WERI-Rb-1 (cell line): ENCODE results near the gene UNC5A.

Experiments used
- DNase-seq: peaks from one replicate; pipeline ENCODE4 v3.0.0-alpha.2; 2020
- H3K27ac ChIP-seq: fragments of 250-450 bp; sonication (Bioruptor Pico); 2 replicates; pipeline ENCODE4 v1.5.1; 2020; ENCODE audit warnings: mild to moderate bottlenecking, moderate library complexity
- H3K27me3 ChIP-seq: fragments of 250-450 bp; sonication (Bioruptor Pico); 2 replicates; pipeline ENCODE4 v1.5.1; 2021; ENCODE audit warnings: mild to moderate bottlenecking, low read depth, moderate library complexity; ENCODE audit not compliant: insufficient read depth, severe bottlenecking
- H3K36me3 ChIP-seq: fragments of 250-450 bp; sonication (Bioruptor Pico); 2 replicates; pipeline ENCODE4 v1.5.1; 2020; ENCODE audit warnings: mild to moderate bottlenecking, moderate library complexity
- H3K4me3 ChIP-seq: 2 replicates; pipeline ENCODE4 v1.5.1; 2011; ENCODE audit warnings: low read depth, mild to moderate bottlenecking, control low read depth, low read length
- H3K9me3 ChIP-seq: fragments of 250-450 bp; sonication (Bioruptor Pico); 2 replicates; pipeline ENCODE4 v1.5.1; 2021; ENCODE audit warnings: mild to moderate bottlenecking, moderate library complexity; ENCODE audit not compliant: severe bottlenecking
- CTCF ChIP-seq: IDR thresholded peaks from 2 replicates; pipeline ENCODE4 v1.5.1; 2011; ENCODE audit warnings: low read depth, mild to moderate bottlenecking, control low read depth, inconsistent platforms, low read length

Gene UNC5A

GRCh38 chr5:176847148-176847547, 36.8 kb downstream of the UNC5A start:
- Histone ChIP-seq H3K4me3 (no peak overlapping the region), H3K9me3 (no peaks in the 10 kb centered on the region), H3K36me3 (no peaks in the 10 kb centered on the region), H3K27ac (no peak overlapping the region), H3K27me3 (no peaks in the 10 kb centered on the region)
- no peak for DNase-seq
- TF ChIP-seq CTCF, result no peak

- H3K4me3 ChIP-seq, result no peak overlapping the region
- no peaks in the 10 kb centered on the region for H3K27me3 ChIP-seq
- no peak for DNase-seq
- no peaks in the 10 kb centered on the region for H3K36me3 ChIP-seq
- H3K27ac ChIP-seq, result no peak overlapping the region
- no peaks in the 10 kb centered on the region for H3K9me3 ChIP-seq
- no peak for TF ChIP-seq CTCF
These were observed 37.4 kb downstream of the UNC5A start for GRCh38 chr5:176847726-176848290.

GRCh38 chr5:176848651-176849050, 38.3 kb downstream of the UNC5A start:
- H3K9me3 ChIP-seq, result no peaks in the 10 kb centered on the region
- no peaks in the 10 kb centered on the region for H3K36me3 ChIP-seq
- no peaks in the 10 kb centered on the region for H3K27me3 ChIP-seq
- H3K27ac ChIP-seq, result no peak overlapping the region
- no peak for DNase-seq
- TF ChIP-seq CTCF, result no peak
- H3K4me3 ChIP-seq, result no peak overlapping the region

- Histone ChIP-seq H3K36me3 (no peaks in the 10 kb centered on the region), H3K9me3 (no peaks in the 10 kb centered on the region), H3K4me3 (no peak overlapping the region), H3K27ac (no peak overlapping the region), H3K27me3 (no peaks in the 10 kb centered on the region)
- no peak for TF ChIP-seq CTCF
- no peak for DNase-seq
These were observed 39.4 kb downstream of the UNC5A start for GRCh38 chr5:176849611-176850227.

GRCh38 chr5:176850371-176851245, 40.2 kb downstream of the UNC5A start:
- Histone ChIP-seq H3K9me3 (no peaks in the 10 kb centered on the region), H3K27ac (no peak overlapping the region), H3K4me3 (no peak overlapping the region), H3K36me3 (no peaks in the 10 kb centered on the region), H3K27me3 (no peaks in the 10 kb centered on the region)
- no peak for TF ChIP-seq CTCF
- no peak for DNase-seq
